SJCRH30 (cell line): ENCODE data around the gene PSME3. TPM values are rescaled to one million over a fixed set of nuclear protein-coding genes. Genes with fewer than 3 reads are reported as not detected.
"Not testable (repeated sequence)": the region's sequence is repeated elsewhere in the genome, so short reads cannot be mapped to it uniquely, and the experiment has no call there.

ENCODE experiments used
- DNase-seq, 2 experiments: peaks; one replicate each; pipeline ENCODE4 v3.0.0-alpha.2; 2015 to 2020
- H3K27ac ChIP-seq: fragments of 250-450 bp; sonication (Bioruptor Pico); 2 replicates; pipeline ENCODE4 v1.5.1; 2020; ENCODE audit warnings: mild to moderate bottlenecking, moderate library complexity
- H3K27me3 ChIP-seq: fragments of 250-450 bp; sonication (Bioruptor Pico); 2 replicates; pipeline ENCODE4 v1.5.1; 2020; ENCODE audit warnings: mild to moderate bottlenecking, moderate library complexity
- H3K36me3 ChIP-seq: fragments of 250-450 bp; sonication (Bioruptor Pico); 2 replicates; pipeline ENCODE4 v1.5.1; 2020; ENCODE audit warnings: mild to moderate bottlenecking, moderate library complexity
- H3K4me1 ChIP-seq: fragments of 250-450 bp; sonication (Bioruptor Pico); 2 replicates; pipeline ENCODE4 v1.5.1; 2020; ENCODE audit warnings: mild to moderate bottlenecking, moderate library complexity
- H3K4me3 ChIP-seq: fragments of 250-450 bp; sonication (Bioruptor Pico); 2 replicates; pipeline ENCODE4 v1.5.1; 2020; ENCODE audit warnings: mild to moderate bottlenecking, moderate library complexity
- H3K9me3 ChIP-seq: fragments of 250-450 bp; sonication (Bioruptor Pico); replicated peaks from 2 replicates; pipeline ENCODE4 v1.5.1; 2020; ENCODE audit warnings: mild to moderate bottlenecking, moderate library complexity
- total RNA-seq: library from RNA; depleted of rRNA; stranded (reverse); fragments of >200 nt; shearing (Covaris generic); gene quantifications from 2 replicates; pipeline ENCODE4 v1.2.3, GENCODE V29; 2014

Gene PSME3
- total RNA-seq, 1 experiment from 2014 or later, result 145 TPM

DNA sequence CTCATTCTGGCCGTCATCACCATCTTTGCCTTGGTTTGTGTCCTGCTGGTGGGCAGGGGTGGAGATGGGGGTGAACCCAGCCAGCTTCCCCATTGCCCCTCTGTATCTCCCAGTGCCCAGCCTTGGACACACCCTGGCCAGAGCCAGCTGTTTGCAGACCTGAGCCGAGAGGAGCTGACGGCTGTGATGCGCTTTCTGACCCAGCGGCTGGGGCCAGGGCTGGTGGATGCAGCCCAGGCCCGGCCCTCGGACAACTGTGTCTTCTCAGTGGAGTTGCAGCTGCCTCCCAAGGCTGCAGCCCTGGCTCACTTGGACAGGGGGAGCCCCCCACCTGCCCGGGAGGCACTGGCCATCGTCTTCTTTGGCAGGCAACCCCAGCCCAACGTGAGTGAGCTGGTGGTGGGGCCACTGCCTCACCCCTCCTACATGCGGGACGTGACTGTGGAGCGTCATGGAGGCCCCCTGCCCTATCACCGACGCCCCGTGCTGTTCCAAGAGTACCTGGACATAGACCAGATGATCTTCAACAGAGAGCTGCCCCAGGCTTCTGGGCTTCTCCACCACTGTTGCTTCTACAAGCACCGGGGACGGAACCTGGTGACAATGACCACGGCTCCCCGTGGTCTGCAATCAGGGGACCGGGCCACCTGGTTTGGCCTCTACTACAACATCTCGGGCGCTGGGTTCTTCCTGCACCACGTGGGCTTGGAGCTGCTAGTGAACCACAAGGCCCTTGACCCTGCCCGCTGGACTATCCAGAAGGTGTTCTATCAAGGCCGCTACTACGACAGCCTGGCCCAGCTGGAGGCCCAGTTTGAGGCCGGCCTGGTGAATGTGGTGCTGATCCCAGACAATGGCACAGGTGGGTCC, 18.4 kb downstream of the PSME3 start:
- not testable (repeated sequence) for H3K27ac ChIP-seq, H3K9me3 ChIP-seq, H3K27me3 ChIP-seq, H3K36me3 ChIP-seq, H3K4me1 ChIP-seq, DNase-seq
- 0 out of 2 replicates have a peak overlapping the region, but pooled peaks have one; percentile 9 for H3K4me3 ChIP-seq

DNA sequence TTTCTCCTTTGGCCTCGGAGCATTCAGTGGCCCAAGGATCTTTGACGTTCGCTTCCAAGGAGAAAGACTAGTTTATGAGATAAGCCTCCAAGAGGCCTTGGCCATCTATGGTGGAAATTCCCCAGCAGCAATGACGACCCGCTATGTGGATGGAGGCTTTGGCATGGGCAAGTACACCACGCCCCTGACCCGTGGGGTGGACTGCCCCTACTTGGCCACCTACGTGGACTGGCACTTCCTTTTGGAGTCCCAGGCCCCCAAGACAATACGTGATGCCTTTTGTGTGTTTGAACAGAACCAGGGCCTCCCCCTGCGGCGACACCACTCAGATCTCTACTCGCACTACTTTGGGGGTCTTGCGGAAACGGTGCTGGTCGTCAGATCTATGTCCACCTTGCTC, 19.2 kb downstream of the PSME3 start:
- Histone ChIP-seq H3K9me3 (no peaks in the 10 kb centered on the region), H3K27ac (no peak overlapping the region), H3K4me1 (peaks cover 4% of the 10 kb centered on the region; the same call in 1 of the 2 replicates), H3K36me3 (no peaks in the 10 kb centered on the region), H3K4me3 (no peak overlapping the region), H3K27me3 (no peaks in the 10 kb centered on the region)
- DNase-seq, result no peak

- Histone ChIP-seq H3K27me3 (no peaks in the 10 kb centered on the region), H3K27ac (no peak overlapping the region), H3K36me3 (no peaks in the 10 kb centered on the region), H3K9me3 (no peaks in the 10 kb centered on the region), H3K4me1 (peaks cover 4% of the 10 kb centered on the region; the same call in 1 of the 2 replicates), H3K4me3 (no peak overlapping the region)
- no peak for DNase-seq
Observed at GRCh38 chr17:42853004-42853403, 19.8 kb downstream of the PSME3 start.

DNA sequence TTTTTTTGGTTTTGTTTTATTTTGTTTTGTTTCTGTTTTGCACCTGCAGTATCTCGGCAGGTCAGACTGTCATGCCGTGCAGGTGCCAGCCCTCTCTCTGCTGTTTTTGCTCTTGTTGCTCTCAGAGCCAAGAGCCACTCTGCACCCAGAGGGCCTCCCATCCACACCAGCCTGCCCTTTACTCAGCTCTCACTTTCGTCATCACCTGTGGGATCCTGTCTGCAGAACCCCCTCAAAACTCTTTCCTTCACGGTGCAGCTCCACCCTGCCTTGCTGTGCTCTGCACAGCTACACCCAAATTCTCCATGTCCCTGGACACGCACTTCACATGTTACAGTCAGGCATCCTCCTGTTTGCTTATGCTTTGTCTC, 20.4 kb downstream of the PSME3 start:
- Histone ChIP-seq H3K27me3 (no peaks in the 10 kb centered on the region), H3K9me3 (no peaks in the 10 kb centered on the region), H3K4me1 (peaks cover 4% of the 10 kb centered on the region; the same call in 1 of the 2 replicates), H3K27ac (no peak overlapping the region), H3K36me3 (no peaks in the 10 kb centered on the region), H3K4me3 (no peak overlapping the region)
- no peak for DNase-seq

- no peak for DNase-seq
- H3K27ac ChIP-seq, result no peak overlapping the region
- no peak overlapping the region for H3K4me3 ChIP-seq
- no peaks in the 10 kb centered on the region for H3K27me3 ChIP-seq
- H3K9me3 ChIP-seq, result no peaks in the 10 kb centered on the region
- no peaks in the 10 kb centered on the region for H3K36me3 ChIP-seq
- peaks cover 4% of the 10 kb centered on the region; the same call in 1 of the 2 replicates for H3K4me1 ChIP-seq
Observed at GRCh38 chr17:42853968-42854790, 21.0 kb downstream of the PSME3 start.

DNA sequence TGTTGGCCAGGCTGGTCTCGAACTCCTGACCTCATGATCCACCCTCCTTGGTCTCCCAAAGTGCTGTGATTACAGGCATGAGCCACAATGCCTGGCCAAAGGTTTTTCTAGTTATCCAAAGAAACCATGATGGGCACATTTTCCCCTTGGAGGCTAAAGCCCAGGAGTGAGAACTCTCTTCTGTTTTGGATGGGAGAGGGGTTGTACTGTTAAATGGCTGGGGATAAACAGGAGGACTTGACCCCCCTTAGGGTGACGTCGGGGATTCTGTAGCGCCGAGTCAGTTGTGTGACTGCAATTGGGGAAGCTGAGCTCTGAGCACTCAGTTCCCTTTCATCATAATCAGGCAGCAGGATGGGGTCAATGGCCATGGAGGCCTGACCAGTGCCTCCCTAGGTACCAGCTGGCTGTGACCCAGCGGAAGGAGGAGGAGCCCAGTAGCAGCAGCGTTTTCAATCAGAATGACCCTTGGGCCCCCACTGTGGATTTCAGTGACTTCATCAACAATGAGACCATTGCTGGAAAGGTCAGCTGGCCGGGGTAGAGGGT, 21.9 kb downstream of the PSME3 start:
- no peak for DNase-seq
- Histone ChIP-seq H3K27me3 (no peaks in the 10 kb centered on the region), H3K9me3 (no peaks in the 10 kb centered on the region), H3K4me3 (no peak overlapping the region), H3K4me1 (peaks cover 4% of the 10 kb centered on the region; the same call in 1 of the 2 replicates), H3K27ac (no peak overlapping the region), H3K36me3 (no peaks in the 10 kb centered on the region)

DNA sequence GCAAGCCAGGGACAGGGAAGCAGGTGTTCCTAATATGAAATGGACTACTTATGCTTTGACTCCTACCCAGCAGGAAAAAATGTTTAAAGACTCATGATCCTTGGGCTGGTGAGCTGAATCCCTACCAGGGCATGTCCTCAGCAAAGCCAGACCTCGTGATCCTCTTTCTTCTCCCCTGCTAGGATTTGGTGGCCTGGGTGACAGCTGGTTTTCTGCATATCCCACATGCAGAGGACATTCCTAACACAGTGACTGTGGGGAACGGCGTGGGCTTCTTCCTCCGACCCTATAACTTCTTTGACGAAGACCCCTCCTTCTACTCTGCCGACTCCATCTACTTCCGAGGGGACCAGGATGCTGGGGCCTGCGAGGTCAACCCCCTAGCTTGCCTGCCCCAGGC, 22.9 kb downstream of the PSME3 start:
- H3K27ac ChIP-seq, DNase-seq, H3K27me3 ChIP-seq, H3K9me3 ChIP-seq, H3K4me3 ChIP-seq, H3K36me3 ChIP-seq, H3K4me1 ChIP-seq: not testable (repeated sequence)

DNA sequence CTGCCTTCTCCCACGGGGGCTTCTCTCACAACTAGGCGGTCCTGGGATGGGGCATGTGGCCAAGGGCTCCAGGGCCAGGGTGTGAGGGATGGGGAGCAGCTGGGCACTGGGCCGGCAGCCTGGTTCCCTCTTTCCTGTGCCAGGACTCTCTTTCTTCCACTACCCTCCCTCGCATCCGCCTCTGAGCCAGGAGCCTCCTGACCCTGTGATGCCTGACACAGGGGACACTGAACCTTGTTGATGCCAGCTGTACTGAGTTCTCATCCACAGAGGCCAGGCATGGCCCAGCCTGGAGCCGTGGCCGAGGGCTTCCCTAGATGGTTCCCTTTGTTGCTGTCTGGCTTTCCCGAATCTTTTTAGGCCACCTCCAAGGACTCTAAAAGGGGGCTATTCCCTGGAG, 23.3 kb downstream of the PSME3 start:
- not testable (repeated sequence) for H3K4me1 ChIP-seq, H3K4me3 ChIP-seq, H3K27me3 ChIP-seq, H3K36me3 ChIP-seq, DNase-seq, H3K9me3 ChIP-seq, H3K27ac ChIP-seq

- no peak overlapping the region for H3K27ac ChIP-seq
- H3K4me3 ChIP-seq, result no peak overlapping the region
- H3K36me3 ChIP-seq, result no peaks in the 10 kb centered on the region
- no peaks in the 10 kb centered on the region for H3K9me3 ChIP-seq
- DNase-seq, result no peak
- no peaks in the 10 kb centered on the region for H3K4me1 ChIP-seq
- H3K27me3 ChIP-seq, result no peaks in the 10 kb centered on the region
Observed at GRCh38 chr17:42857389-42857788, 24.2 kb downstream of the PSME3 start.

- Histone ChIP-seq H3K36me3 (no peaks in the 10 kb centered on the region), H3K4me3 (no peak overlapping the region), H3K9me3 (no peaks in the 10 kb centered on the region), H3K4me1 (peaks cover 5% of the 10 kb centered on the region; the same call in 1 of the 2 replicates), H3K27ac (no peak overlapping the region), H3K27me3 (no peaks in the 10 kb centered on the region; the same call in 1 of the 2 replicates)
- no peak for DNase-seq
Observed at GRCh38 chr17:42865638-42866094, 32.5 kb downstream of the PSME3 start.

DNA sequence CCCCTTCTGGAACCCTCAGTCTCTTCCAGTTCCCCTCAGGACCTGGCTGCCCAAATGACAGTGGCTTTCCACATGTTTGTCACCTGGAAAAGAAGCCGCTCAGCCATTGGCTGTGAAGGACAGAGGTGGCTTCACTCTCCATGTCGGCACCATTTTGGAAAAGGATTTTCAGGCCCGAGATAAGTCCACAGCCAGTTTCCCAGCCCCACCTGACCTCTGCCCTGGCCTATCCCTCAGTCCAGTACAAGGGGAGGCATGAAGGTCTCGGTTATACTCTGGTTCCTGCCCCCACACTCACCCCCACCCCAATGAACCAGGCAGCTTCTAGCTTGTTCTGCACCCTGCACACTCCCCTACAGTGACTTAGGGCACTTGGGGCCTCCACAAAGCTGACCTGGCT, 33.0 kb downstream of the PSME3 start:
- H3K36me3 ChIP-seq, result no peaks in the 10 kb centered on the region
- DNase-seq, result no peak
- no peak overlapping the region for H3K4me3 ChIP-seq
- no peak overlapping the region for H3K27ac ChIP-seq
- peaks cover 5% of the 10 kb centered on the region; the same call in 1 of the 2 replicates for H3K4me1 ChIP-seq
- no peaks in the 10 kb centered on the region for H3K9me3 ChIP-seq
- no peaks in the 10 kb centered on the region; the same call in 1 of the 2 replicates for H3K27me3 ChIP-seq

DNA sequence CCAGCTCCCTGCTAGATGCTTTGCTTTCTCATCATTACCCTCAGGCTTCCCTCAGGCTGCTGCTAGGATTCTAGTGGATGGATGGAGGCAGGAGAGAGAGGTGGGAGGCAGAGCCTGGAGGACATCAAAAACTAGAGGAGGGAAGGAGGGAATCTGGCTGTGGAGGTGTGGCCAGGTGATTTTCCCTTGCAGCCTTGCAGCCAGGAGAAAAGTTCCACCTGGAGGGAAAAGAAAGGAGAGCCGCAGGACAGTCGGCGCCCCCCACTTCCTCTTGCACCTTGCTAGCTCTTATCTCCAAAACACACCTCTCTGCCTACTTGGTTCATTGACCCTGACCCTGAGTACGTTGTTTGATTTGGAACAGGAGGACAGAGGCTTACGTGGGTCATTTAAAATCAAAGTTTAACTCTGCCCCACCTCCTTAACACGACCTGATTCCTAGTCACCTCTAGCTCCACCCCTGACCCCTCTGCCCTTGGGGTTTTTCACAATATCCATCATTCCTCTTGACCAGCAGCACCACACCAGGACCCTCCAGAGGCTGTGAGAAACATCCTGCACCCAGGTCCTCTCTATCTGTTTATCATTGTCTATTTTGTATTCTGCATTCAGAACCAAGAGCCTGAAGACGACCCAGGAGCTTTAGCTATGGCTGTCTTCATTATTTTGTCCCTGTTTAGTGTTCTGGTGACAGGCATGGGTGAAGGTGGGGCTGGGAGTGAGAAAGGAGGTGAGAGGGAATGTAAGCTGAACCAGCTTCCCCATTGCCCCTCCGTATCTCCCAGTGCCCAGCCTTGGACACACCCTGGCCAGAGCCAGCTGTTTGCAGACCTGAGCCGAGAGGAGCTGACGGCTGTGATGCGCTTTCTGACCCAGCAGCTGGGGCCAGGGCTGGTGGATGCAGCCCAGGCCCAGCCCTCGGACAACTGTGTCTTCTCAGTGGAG, 33.7 kb downstream of the PSME3 start:
- Histone ChIP-seq H3K27ac (no peak overlapping the region), H3K36me3 (no peaks in the 10 kb centered on the region), H3K27me3 (no peaks in the 10 kb centered on the region; the same call in 1 of the 2 replicates), H3K9me3 (no peaks in the 10 kb centered on the region), H3K4me1 (peaks cover 5% of the 10 kb centered on the region; the same call in 1 of the 2 replicates), H3K4me3 (no peak overlapping the region)
- DNase-seq, result no peak

DNA sequence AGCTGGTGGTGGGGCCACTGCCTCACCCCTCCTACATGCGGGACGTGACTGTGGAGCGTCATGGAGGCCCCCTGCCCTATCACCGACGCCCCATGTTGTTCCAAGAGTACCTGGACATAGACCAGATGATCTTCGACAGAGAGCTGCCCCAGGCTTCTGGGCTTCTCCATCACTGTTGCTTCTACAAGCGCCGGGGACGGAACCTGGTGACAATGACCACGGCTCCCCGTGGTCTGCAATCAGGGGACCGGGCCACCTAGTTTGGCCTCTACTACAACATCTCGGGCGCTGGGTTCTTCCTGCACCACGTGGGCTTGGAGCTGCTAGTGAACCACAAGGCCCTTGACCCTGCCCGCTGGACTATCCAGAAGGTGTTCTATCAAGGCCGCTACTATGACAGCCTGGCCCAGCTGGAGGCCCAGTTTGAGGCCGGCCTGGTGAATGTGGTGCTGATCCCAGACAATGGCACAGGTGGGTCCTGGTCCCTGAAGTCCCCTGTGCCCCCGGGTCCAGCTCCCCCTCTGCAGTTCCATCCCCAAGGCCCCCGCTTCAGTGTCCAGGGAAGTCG, 34.6 kb downstream of the PSME3 start:
- DNase-seq, H3K27ac ChIP-seq, H3K9me3 ChIP-seq, H3K27me3 ChIP-seq, H3K4me3 ChIP-seq, H3K4me1 ChIP-seq, H3K36me3 ChIP-seq: not testable (repeated sequence)

GRCh38 chr17:42868338-42868737, 35.1 kb downstream of the PSME3 start:
- DNase-seq, result no peak
- H3K4me1 ChIP-seq, result peaks cover 5% of the 10 kb centered on the region; the same call in 1 of the 2 replicates
- no peaks in the 10 kb centered on the region for H3K36me3 ChIP-seq
- no peak overlapping the region for H3K4me3 ChIP-seq
- H3K27ac ChIP-seq, result no peak overlapping the region
- H3K9me3 ChIP-seq, result no peaks in the 10 kb centered on the region
- no peaks in the 10 kb centered on the region; the same call in 1 of the 2 replicates for H3K27me3 ChIP-seq
